DND-41 (cell line): ENCODE results near the gene DLGAP1.

Source experiments
- ATAC-seq: fragments of 200-7000 bp; cut with Tn5 transposase; 3 replicates; pipeline ENCODE4 v1.9.1; 2021; ENCODE audit warnings: low read depth; ENCODE audit not compliant: insufficient read depth
- DNase-seq: peaks from one replicate; pipeline ENCODE4 v3.0.0-alpha.2; 2020
- H2AFZ ChIP-seq: 2 replicates; pipeline ENCODE4 v1.6.0; 2012; ENCODE audit warnings: low read depth, low read length
- H3K27ac ChIP-seq: 2 replicates; pipeline ENCODE4 v1.5.1; 2012; ENCODE audit warnings: low read length, inconsistent platforms
- H3K27me3 ChIP-seq: fragments of 200-600 bp; sonication (generic); 2 replicates; pipeline ENCODE4 v1.6.0; 2012; ENCODE audit warnings: low read length, mild to moderate bottlenecking, inconsistent platforms; ENCODE audit not compliant: insufficient read depth, poor library complexity
- H3K36me3 ChIP-seq: 2 replicates; pipeline ENCODE4 v1.5.1; 2012; ENCODE audit warnings: low read length, inconsistent platforms; ENCODE audit not compliant: insufficient read depth
- H3K4me1 ChIP-seq: 2 replicates; pipeline ENCODE4 v1.5.1; 2012; ENCODE audit warnings: mild to moderate bottlenecking, low read length; ENCODE audit not compliant: insufficient read depth
- H3K4me2 ChIP-seq: 2 replicates; pipeline ENCODE4 v1.6.0; 2012; ENCODE audit warnings: mild to moderate bottlenecking, moderate library complexity, low read length, inconsistent platforms; ENCODE audit not compliant: insufficient read depth
- H3K4me3 ChIP-seq, 2 experiments: fragments of 200-600 bp in 1 of 2; shearing (Covaris generic) in 1 of 2; 2 replicates each; pipeline ENCODE4 v1.5.1; 2012 to 2016; ENCODE audit warnings: inconsistent platforms in 2 of 2, low read length in 2 of 2, mild to moderate bottlenecking in 2 of 2, low read depth in 1 of 2, moderate library complexity in 1 of 2
- H3K79me2 ChIP-seq: 2 replicates; pipeline ENCODE4 v1.6.0; 2012; ENCODE audit warnings: low read length, inconsistent platforms; ENCODE audit not compliant: insufficient read depth
- H3K9ac ChIP-seq: 2 replicates; pipeline ENCODE4 v1.6.0; 2012; ENCODE audit warnings: low read depth, mild to moderate bottlenecking, inconsistent platforms, low read length, moderate library complexity
- H3K9me3 ChIP-seq: 2 replicates; pipeline ENCODE4 v1.5.1; 2012; ENCODE audit warnings: low read length, moderate library complexity, mild to moderate bottlenecking, inconsistent platforms; ENCODE audit not compliant: insufficient read depth, severe bottlenecking
- H4K20me1 ChIP-seq: 2 replicates; pipeline ENCODE4 v1.6.0; 2012; ENCODE audit warnings: low read length; ENCODE audit not compliant: insufficient read depth
- EZH2 ChIP-seq: IDR thresholded peaks from 3 replicates; pipeline ENCODE4 v1.6.1; 2012; ENCODE audit warnings: borderline replicate concordance, low read depth, mild to moderate bottlenecking, moderate library complexity, low read length, inconsistent platforms; ENCODE audit not compliant: severe bottlenecking
- TF ChIP-seq, protein P1 (sequence below): IDR thresholded peaks from 2 replicates; pipeline ENCODE4 v1.5.1; 2012; ENCODE audit warnings: borderline replicate concordance, low read length, moderate library complexity, mild to moderate bottlenecking; ENCODE audit not compliant: poor library complexity, severe bottlenecking; ENCODE audit errors: extremely low read depth

DLGAP1 gene

DNA sequence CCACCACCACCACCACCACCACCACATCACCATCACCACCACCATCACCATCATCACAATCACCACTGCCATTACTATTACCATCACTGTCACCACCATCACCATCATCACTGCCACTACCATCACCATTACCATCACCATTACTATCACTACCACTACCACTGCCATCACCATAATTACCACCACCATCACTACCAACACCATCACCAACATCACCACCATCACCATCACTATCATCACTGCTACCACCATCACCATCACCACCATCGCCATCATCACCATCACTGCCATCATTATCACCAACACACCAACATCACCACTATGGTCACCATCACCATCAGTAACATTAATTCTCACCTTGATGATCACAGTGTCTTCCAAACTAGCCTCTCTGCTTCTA is 713.8 kb downstream of the DLGAP1 start:
- Histone ChIP-seq H3K4me1 (no peaks in the 10 kb centered on the region), H3K9me3 (no peaks in the 10 kb centered on the region), H3K36me3 (no peaks in the 10 kb centered on the region), H3K27ac (no peak overlapping the region), H3K4me3 (no peak overlapping the region), H3K4me2 (no peak overlapping the region), H2AFZ (no peak overlapping the region), H3K79me2 (no peaks in the 10 kb centered on the region), H4K20me1 (no peaks in the 10 kb centered on the region), H3K27me3 (no peaks in the 10 kb centered on the region), H3K9ac (no peak overlapping the region)
- ATAC-seq (no peak), DNase-seq (no peak)
- TF ChIP-seq, protein P1, sequence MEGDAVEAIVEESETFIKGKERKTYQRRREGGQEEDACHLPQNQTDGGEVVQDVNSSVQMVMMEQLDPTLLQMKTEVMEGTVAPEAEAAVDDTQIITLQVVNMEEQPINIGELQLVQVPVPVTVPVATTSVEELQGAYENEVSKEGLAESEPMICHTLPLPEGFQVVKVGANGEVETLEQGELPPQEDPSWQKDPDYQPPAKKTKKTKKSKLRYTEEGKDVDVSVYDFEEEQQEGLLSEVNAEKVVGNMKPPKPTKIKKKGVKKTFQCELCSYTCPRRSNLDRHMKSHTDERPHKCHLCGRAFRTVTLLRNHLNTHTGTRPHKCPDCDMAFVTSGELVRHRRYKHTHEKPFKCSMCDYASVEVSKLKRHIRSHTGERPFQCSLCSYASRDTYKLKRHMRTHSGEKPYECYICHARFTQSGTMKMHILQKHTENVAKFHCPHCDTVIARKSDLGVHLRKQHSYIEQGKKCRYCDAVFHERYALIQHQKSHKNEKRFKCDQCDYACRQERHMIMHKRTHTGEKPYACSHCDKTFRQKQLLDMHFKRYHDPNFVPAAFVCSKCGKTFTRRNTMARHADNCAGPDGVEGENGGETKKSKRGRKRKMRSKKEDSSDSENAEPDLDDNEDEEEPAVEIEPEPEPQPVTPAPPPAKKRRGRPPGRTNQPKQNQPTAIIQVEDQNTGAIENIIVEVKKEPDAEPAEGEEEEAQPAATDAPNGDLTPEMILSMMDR, result no peak
- no peak for TF ChIP-seq EZH2

DNA sequence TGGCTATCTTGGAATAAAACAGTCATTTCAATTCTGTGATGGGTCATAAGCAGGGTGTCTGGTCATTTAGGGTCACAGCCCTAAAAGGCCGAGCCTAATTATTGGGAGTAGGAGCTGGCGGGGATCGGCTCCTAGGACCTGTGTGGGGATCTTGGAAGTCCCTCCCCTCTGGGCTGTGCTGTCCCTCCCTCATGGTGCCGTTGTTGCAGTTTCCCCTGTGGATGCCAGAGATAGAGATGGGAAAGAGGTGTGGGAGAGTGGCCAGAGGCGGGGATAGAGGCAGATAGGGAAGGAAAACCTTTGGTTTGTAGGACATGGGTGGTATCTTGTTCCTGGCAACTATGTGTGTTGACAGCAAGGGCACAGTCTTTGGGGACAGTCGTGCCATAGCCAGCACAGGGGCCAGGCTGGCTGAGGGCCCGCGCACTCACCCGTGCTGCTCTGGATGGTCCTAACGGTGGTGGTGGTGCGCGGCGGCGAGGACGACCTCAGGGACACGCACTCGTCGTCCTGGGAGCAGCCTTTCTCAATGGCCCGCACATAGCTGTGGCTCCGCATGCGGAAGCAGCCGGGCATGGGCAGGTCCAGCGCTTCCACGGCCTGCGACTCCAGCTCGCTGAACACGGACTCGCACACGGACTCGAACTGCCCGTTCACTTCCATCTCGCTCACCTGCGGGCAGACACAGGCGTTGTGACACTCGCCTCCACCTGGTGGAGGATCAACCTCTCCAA is 726.2 kb downstream of the DLGAP1 start:
- Histone ChIP-seq H2AFZ (no peak overlapping the region), H3K9me3 (no peaks in the 10 kb centered on the region), H3K4me3 (no peak overlapping the region), H4K20me1 (no peaks in the 10 kb centered on the region), H3K27ac (no peak overlapping the region), H3K9ac (no peak overlapping the region), H3K79me2 (no peaks in the 10 kb centered on the region), H3K27me3 (no peaks in the 10 kb centered on the region), H3K36me3 (no peaks in the 10 kb centered on the region), H3K4me1 (peaks cover 5% of the 10 kb centered on the region; the same call in 1 of the 2 replicates), H3K4me2 (no peak overlapping the region)
- no peak for DNase-seq
- no peak for ATAC-seq
- TF ChIP-seq, protein P1, result no peak
- no peak for TF ChIP-seq EZH2

DNA sequence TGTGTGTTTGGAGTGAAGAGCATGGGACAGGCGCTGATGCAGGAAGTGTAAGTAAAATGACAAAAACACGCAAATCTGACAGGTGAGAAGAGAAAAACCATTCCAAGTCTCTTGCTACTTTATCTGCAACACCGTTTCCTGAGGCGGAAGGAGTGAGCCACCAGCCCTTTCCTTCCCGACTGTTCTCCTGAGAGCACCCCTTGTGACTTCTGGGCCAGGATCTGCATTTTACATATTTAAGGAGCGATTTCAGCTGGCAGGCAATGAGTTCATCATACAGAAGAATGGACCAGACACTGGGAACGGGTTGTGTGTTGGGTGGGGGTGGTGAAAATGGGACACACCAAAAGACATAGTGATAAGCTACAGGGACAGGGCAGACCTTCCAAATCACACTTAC is 727.8 kb downstream of the DLGAP1 start:
- H3K4me1 ChIP-seq, result peaks cover 5% of the 10 kb centered on the region; the same call in 1 of the 2 replicates
- no peaks in the 10 kb centered on the region for H3K79me2 ChIP-seq
- TF ChIP-seq, protein P1, result no peak
- no peak for TF ChIP-seq EZH2
- no peak for DNase-seq
- H3K27me3 ChIP-seq, result no peaks in the 10 kb centered on the region
- no peak overlapping the region for H3K4me2 ChIP-seq
- no peak overlapping the region for H3K4me3 ChIP-seq
- H3K36me3 ChIP-seq, result no peaks in the 10 kb centered on the region
- no peaks in the 10 kb centered on the region for H3K9me3 ChIP-seq
- no peak overlapping the region for H2AFZ ChIP-seq
- H4K20me1 ChIP-seq, result no peaks in the 10 kb centered on the region
- H3K27ac ChIP-seq, result no peak overlapping the region
- no peak for ATAC-seq
- no peak overlapping the region for H3K9ac ChIP-seq
